ENCODE results near the gene ACAD8. TPM values are rescaled to one million over a fixed set of nuclear protein-coding genes. Genes with fewer than 3 reads are reported as not detected.

ACAD8 gene
- total RNA-seq, 3 donors from 2014 or later: 20.5 to 46.2 (median 40.4) TPM

DNA sequence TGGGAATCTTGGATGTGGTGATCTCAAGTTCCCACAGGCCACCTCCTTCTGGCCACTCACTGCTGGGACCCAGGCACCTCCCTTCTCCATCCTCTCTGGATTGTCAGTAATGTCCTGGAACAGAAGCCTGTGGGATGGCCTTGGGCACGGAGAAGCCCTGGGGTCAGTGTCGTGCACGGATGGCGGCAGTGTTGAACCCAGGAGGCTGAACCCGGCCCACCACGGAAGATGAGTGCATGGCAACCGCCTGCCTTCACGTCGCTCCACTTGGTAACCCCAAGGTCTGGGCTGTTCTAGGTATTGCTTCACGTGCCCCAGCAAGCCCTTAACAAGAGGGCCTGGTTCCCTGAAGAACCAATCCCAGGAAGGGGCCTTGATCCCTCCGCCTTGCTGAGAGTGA lies 7.3 kb upstream of the ACAD8 start:
- Histone ChIP-seq H3K27me3 (no peaks in the 10 kb centered on the region), H3K9me3 (no peaks in the 10 kb centered on the region), H3K27ac (no peak overlapping the region), H3K36me3 (peaks cover 14% of the 10 kb centered on the region), H3K4me1 (peaks cover 0 to under 1% of the 10 kb centered on the region in 2 donors), H3K4me3 (no peak overlapping the region)
- DNase-seq (ENCODE audit: low spot score in 2 of 2): no peak
- TF ChIP-seq POLR2AphosphoS5 (IDR thresholded peaks at IDR 0.05) (no peak), POLR2A (IDR thresholded peaks at IDR 0.05) (no peak)
- TF ChIP-seq, protein P1, sequence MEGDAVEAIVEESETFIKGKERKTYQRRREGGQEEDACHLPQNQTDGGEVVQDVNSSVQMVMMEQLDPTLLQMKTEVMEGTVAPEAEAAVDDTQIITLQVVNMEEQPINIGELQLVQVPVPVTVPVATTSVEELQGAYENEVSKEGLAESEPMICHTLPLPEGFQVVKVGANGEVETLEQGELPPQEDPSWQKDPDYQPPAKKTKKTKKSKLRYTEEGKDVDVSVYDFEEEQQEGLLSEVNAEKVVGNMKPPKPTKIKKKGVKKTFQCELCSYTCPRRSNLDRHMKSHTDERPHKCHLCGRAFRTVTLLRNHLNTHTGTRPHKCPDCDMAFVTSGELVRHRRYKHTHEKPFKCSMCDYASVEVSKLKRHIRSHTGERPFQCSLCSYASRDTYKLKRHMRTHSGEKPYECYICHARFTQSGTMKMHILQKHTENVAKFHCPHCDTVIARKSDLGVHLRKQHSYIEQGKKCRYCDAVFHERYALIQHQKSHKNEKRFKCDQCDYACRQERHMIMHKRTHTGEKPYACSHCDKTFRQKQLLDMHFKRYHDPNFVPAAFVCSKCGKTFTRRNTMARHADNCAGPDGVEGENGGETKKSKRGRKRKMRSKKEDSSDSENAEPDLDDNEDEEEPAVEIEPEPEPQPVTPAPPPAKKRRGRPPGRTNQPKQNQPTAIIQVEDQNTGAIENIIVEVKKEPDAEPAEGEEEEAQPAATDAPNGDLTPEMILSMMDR (IDR thresholded peaks at IDR 0.05): no peak
- intact Hi-C loops (cut with DNase I; ENCODE audit: low total_unique reads): no loop called here

DNA sequence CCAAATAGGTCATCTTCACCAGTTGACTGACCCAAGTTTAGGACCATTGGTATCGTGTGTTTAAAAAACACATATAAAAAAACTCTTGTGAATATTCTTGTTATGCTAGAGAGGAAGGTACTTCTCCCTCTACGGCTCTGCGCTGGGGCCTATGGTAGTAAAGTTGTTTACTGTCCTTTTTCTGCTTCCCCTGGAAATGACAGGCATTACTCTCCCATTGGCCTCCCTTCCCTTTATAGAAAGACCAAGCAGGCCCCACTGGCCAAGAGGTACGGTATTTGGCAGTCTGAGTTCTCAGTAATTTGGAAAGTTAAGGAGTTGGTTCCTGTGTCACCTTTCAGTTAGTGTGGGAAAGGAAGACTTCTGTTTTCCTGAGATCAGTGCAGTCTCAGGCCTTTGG lies 6.7 kb upstream of the ACAD8 start:
- DNase-seq (ENCODE audit: low spot score in 2 of 2): no peak
- peaks cover 14% of the 10 kb centered on the region for H3K36me3 ChIP-seq

DNA sequence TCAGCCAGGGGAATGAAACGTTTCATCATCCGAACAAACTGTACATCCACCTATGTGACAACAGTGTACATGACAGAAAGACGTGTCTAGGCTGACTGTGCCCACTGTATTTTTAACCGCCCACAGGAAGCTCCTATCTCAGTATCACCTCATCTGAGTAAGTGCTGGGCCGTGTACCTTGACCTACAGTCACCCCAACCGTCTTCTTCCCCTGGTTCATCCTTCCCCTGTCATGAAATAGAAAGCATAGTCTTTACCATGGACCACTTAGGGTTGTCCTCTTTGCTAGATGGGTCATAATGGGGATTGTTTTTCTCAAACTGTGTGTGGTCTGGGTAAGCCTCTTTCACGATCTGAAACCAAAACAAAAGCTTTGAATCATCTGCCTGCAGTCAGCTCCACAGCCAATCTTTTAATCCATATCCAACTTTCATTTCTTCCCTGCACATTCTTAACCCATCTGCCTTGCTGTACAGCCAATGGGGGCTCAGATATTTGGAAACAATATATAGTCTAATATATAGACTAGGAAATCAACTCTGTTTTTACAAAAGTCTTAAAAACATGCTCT lies 4.4 kb upstream of the ACAD8 start:
- no peak for DNase-seq (ENCODE audit: low spot score in 2 of 2)
- H3K36me3 ChIP-seq: peaks cover 11% of the 10 kb centered on the region

More for the DNA sequence above, 6.7 kb upstream of the ACAD8 start:
- Histone ChIP-seq H3K27ac (no peak overlapping the region), H3K4me3 (no peak overlapping the region), H3K27me3 (no peaks in the 10 kb centered on the region), H3K9me3 (no peaks in the 10 kb centered on the region), H3K4me1 (peaks cover 0 to 7% of the 10 kb centered on the region in 2 donors)
- intact Hi-C loops (cut with DNase I; ENCODE audit: low total_unique reads): no loop called here
- TF ChIP-seq, protein P1 (IDR thresholded peaks at IDR 0.05): no peak
- TF ChIP-seq POLR2A (IDR thresholded peaks at IDR 0.05) (no peak), POLR2AphosphoS5 (IDR thresholded peaks at IDR 0.05) (no peak)

DNA sequence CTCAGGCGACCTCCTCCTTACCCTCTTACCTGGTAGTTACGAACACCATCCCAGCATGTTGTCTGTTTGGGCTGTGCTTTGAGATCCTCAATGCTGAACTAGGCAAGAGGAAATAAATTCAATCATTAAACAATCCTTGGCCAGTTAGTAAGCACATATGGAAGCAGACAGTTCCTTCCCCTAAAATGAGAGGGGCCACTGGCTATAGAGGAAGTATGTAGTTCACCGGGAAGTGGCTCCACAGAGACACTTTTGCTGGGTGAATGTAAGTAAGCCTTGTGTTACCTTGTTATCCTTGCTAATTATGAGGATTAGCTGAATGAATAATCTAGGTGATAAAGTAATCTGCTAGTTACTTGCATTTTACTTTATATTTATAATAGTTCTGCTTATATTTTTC lies 3.1 kb upstream of the ACAD8 start:
- TF ChIP-seq POLR2AphosphoS5 (IDR thresholded peaks at IDR 0.05): no peak
- TF ChIP-seq POLR2A (IDR thresholded peaks at IDR 0.05): no peak
- TF ChIP-seq, protein P1 (IDR thresholded peaks at IDR 0.05): no peak
- intact Hi-C loops (cut with DNase I; ENCODE audit: low total_unique reads): no loop called here
- peaks cover 5 to 14% of the 10 kb centered on the region in 2 donors for H3K4me1 ChIP-seq
- DNase-seq (ENCODE audit: low spot score in 2 of 2): no peak
- H3K27me3 ChIP-seq: no peaks in the 10 kb centered on the region
- H3K4me3 ChIP-seq: no peak overlapping the region
- no peaks in the 10 kb centered on the region for H3K9me3 ChIP-seq
- peaks cover 4% of the 10 kb centered on the region for H3K36me3 ChIP-seq
- H3K27ac ChIP-seq: no peak overlapping the region

More for the DNA sequence above, 4.4 kb upstream of the ACAD8 start:
- intact Hi-C loops (cut with DNase I; ENCODE audit: low total_unique reads): no loop called here
- no peak overlapping the region for H3K27ac ChIP-seq
- H3K4me3 ChIP-seq: no peak overlapping the region
- no peak for TF ChIP-seq POLR2AphosphoS5 (IDR thresholded peaks at IDR 0.05)
- no peaks in the 10 kb centered on the region for H3K27me3 ChIP-seq
- H3K4me1 ChIP-seq: peaks cover 5 to 14% of the 10 kb centered on the region in 2 donors
- H3K9me3 ChIP-seq: no peaks in the 10 kb centered on the region

DNA sequence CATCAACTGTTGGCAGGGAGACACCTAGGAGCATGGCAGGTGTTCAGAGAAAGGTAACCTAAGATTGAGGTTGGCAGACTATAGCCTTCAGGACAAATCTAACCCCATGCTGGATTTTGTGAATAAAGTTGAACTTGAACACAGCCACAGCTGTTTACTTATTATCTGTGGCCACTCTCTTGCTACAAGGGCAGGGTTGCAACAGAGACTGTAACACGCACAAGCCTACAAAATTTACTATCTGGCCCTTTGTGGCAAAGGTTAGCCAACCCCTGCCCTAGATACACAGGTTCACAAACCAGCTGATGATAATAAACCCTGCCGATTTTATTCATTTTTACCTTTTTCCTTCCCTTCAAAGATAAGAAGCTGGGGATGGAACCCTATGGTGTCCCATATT lies 2.7 kb upstream of the ACAD8 start:
- Histone ChIP-seq H3K9me3 (no peaks in the 10 kb centered on the region), H3K36me3 (peaks cover under 1% of the 10 kb centered on the region), H3K4me3 (no peak overlapping the region), H3K27me3 (no peaks in the 10 kb centered on the region), H3K4me1 (peaks cover 5 to 14% of the 10 kb centered on the region in 2 donors), H3K27ac (no peak overlapping the region)
- intact Hi-C loops (cut with DNase I; ENCODE audit: low total_unique reads): no loop called here
- DNase-seq (ENCODE audit: low spot score in 2 of 2): no peak
- TF ChIP-seq, protein P1 (IDR thresholded peaks at IDR 0.05): no peak
- no peak for TF ChIP-seq POLR2AphosphoS5 (IDR thresholded peaks at IDR 0.05)
- TF ChIP-seq POLR2A (IDR thresholded peaks at IDR 0.05): no peak

All from breast epithelium (tissue), 4 donors.